GM21529 (cell line): ENCODE measurements around the gene RANBP2.

ENCODE experiments used
- ATAC-seq: cut with Tn5 transposase; IDR thresholded peaks from one replicate; pipeline ENCODE4 v1.9.1; 2021; ENCODE audit not compliant: unreplicated experiment

Gene RANBP2

GRCh38 chr2:108834620-108835019 lies 115.3 kb downstream of the RANBP2 start:
- ATAC-seq: no peak

- ATAC-seq: no peak
Measured at GRCh38 chr2:108835040-108835439, 115.8 kb downstream of the RANBP2 start.
